ENCODE data around the gene MTCH1.

The MTCH1 gene

GRCh38 chr6:37022135-37022863 is 36.3 kb upstream of the MTCH1 start:
- DNase-seq = no peak
- TF ChIP-seq GATA1 (IDR thresholded peaks at IDR 0.05; ENCODE audit: low read depth, low read length) (no peak), POLR2A (IDR thresholded peaks at IDR 0.05; ENCODE audit: low read length) (no peak)

- TF ChIP-seq GATA1 (IDR thresholded peaks at IDR 0.05; ENCODE audit: low read depth, low read length) = no peak
- TF ChIP-seq POLR2A (IDR thresholded peaks at IDR 0.05; ENCODE audit: low read length) = no peak
These were observed 35.5 kb upstream of the MTCH1 start for GRCh38 chr6:37021356-37022129.

GRCh38 chr6:37020812-37021211 is 34.8 kb upstream of the MTCH1 start:
- no peak for DNase-seq
- TF ChIP-seq GATA1 (IDR thresholded peaks at IDR 0.05; ENCODE audit: low read depth, low read length) = no peak
- TF ChIP-seq POLR2A (IDR thresholded peaks at IDR 0.05; ENCODE audit: low read length) = no peak

More at GRCh38 chr6:37021356-37022129, 35.5 kb upstream of the MTCH1 start:
- peak; percentile 70 to 77 for DNase-seq

DNA sequence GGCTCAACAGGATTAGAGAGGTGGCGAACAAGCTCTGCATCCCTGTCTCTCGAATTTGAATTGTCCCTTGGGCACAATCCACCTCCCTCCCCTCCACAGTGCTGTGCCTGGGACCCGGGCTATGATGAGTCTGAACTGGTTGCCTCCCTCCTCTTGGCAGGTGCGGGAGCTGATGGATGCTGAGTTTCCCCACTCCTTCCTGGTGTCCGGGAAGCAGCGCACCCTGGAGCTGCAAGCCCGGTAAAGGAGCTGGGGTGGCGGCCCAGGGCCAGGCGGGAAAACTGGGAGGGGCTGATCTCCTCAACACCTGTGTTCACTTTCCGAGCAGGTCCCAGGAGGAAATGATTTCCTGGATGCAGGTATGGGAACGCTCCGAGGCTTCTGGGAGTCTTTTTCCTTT is 34.4 kb upstream of the MTCH1 start:
- TF ChIP-seq GATA1 (IDR thresholded peaks at IDR 0.05; ENCODE audit: low read depth, low read length) (no peak), POLR2A (IDR thresholded peaks at IDR 0.05; ENCODE audit: low read length) (no peak)
- no peak for DNase-seq

GRCh38 chr6:37019065-37019450 is 33.1 kb upstream of the MTCH1 start:
- peak in 1 of 2 experiments; percentile 52 for DNase-seq
- no peak for TF ChIP-seq POLR2A (IDR thresholded peaks at IDR 0.05; ENCODE audit: low read length)
- TF ChIP-seq GATA1 (IDR thresholded peaks at IDR 0.05; ENCODE audit: low read depth, low read length) = no peak

GRCh38 chr6:37018198-37019064 is 32.4 kb upstream of the MTCH1 start:
- TF ChIP-seq POLR2A (IDR thresholded peaks at IDR 0.05; ENCODE audit: low read length) = no peak
- TF ChIP-seq GATA1 (IDR thresholded peaks at IDR 0.05; ENCODE audit: low read depth, low read length) = no peak
- peak; percentile 90 to 93 for DNase-seq

DNA sequence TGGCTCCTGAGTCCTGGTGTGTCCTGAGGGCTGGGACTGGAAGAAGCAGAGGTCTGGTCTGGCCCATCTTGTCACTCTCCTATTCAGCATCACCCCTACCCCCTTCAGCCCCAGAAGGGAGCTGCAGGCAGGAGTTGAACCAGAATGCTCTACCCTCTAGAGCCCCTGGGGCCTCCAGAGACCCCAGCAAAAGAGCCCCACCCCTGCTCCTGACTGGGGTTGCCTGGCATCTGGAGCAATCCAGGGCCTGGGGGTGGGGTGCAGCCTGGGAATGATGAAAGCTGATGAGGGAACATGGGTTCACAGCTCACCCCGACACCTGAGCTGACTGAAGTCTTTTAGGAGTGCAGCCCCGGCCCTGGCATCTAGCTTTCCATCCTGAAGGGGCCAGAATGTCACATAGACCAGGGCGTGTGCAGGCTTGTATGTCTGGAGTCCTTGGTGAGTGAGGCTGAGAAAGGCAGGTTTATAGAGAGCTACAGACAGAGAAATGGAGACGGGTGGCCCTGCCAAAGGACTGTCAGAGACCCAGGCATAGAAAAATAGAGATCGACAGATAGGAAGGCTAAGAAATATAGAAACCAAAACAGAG is 31.7 kb upstream of the MTCH1 start:
- DNase-seq = no peak

GRCh38 chr6:37016995-37017394 is 31.0 kb upstream of the MTCH1 start:
- DNase-seq = no peak
- TF ChIP-seq POLR2A (IDR thresholded peaks at IDR 0.05; ENCODE audit: low read length) = no peak
- no peak for TF ChIP-seq GATA1 (IDR thresholded peaks at IDR 0.05; ENCODE audit: low read depth, low read length)

More for the DNA sequence above, 31.7 kb upstream of the MTCH1 start:
- TF ChIP-seq GATA1 (IDR thresholded peaks at IDR 0.05; ENCODE audit: low read depth, low read length) (no peak), POLR2A (IDR thresholded peaks at IDR 0.05; ENCODE audit: low read length) (no peak)

DNA sequence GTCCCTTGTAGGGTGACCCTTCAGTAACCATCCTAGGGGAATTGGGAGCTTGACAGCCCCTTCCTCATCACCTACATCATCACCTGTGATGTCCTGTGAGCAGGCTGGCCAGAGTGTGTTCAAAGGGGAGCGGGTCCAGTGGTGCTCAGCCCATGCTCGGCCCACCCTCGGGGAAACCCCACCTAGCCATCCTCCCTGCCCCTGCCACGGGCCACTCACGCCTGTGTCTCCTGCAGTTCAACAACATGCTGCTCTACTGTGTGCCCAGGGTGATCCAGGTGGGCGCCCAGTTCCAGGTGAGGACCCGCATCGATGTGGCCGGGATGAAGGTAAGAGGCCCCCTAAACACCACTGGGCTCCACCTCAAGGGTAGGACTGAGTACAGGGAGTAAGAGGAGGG is 29.5 kb upstream of the MTCH1 start:
- TF ChIP-seq GATA1 (IDR thresholded peaks at IDR 0.05; ENCODE audit: low read depth, low read length) = no peak
- TF ChIP-seq POLR2A (IDR thresholded peaks at IDR 0.05; ENCODE audit: low read length) = no peak
- DNase-seq = no peak

DNA sequence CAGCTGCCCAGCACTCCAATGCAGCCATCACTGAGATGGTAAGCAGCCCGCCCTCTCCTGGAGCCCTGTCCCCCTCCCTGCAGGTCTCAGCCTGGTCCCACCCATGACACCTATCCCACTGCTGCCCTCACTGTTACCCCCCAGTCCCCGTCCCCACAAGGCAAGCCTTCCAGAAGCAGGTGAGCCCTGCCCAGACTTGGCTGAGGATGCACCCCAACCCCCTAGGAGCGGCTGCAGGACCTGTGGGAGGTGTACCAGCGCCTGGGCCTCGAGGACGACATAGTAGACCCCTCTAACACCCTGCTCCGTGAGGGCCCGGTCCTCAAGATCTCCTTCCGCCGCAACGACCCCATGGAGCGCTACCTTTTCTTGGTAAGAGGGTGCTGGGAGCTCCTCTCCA is 28.7 kb upstream of the MTCH1 start:
- TF ChIP-seq GATA1 (IDR thresholded peaks at IDR 0.05; ENCODE audit: low read depth, low read length) = no peak
- TF ChIP-seq POLR2A (IDR thresholded peaks at IDR 0.05; ENCODE audit: low read length) = no peak
- no peak for DNase-seq

DNA sequence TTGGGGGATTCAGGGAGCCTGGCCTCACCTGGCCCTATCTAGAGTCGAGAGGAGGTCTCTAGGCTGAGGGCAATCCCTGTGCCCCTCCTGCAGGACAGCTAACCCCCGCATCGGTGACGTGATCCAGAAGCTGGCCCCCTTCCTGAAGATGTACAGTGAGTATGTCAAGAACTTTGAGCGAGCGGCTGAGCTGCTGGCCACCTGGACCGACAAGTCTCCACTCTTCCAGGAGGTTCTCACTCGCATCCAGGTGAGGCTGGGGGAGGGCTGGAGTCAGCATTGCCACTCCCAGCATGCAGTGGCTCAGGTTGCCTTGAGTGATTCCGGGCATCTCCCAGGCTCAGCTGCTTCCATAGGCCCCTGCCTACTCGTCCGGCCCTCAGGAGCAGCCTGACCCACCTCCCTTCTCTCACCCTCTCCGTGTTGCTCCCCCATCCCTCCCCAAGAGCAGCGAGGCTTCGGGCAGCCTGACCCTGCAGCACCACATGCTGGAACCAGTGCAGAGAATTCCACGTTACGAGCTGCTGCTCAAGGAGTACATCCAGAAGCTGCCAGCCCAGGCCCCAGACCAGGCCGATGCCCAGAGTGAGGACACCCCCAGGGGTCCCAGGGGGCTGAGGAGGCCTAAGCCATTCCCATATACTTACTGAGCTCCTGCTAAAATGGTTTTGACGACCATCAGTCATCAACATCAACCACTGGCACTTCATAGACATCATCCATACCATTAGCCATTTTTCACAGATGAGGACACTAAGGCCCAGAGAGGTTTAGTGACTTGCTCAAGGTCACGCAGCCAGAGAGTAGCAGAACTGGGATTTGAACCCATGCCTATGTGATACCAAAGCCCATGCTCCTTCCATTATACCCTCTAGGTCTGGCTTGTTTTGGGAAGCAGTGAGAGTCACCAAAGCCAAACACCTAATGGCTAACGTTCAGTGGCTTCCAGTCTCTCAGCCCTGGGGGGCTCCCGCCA is 27.8 kb upstream of the MTCH1 start:
- no peak for DNase-seq
- TF ChIP-seq GATA1 (IDR thresholded peaks at IDR 0.05; ENCODE audit: low read depth, low read length) (no peak), POLR2A (IDR thresholded peaks at IDR 0.05; ENCODE audit: low read length) (no peak)

DNA sequence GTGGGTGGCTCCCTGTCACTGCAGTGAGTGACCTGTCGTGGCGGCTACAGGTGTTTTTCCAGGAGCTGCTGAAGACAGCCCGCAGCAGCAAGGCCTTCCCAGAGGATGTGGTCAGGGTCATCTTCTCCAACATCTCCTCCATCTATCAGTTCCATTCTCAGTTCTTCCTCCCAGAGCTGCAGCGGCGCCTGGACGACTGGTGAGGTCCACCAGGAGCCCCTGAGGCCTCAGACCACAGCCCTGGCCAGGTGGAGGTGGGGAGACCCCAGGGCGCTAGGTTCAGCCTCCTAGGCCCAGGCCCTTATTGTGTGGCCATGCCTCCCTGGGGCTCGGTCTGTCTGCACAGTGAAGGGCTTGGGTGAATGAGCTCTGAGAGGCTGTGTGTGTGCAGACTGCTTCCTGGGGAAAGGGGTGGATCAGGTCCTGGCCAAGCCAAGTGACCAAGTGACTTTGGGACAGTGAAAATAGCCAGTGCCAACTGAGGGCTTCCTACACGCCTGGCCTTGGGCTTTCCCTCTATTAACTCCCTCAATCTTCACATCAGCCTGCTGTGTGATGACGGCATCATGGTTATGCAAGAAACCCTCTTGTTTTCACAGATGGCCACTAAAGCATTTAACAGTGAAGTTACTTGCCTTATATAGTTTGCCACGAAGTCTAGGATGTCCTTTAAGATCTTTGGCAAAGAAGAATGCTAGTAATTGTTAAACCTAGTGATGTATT is 25.8 kb upstream of the MTCH1 start:
- DNase-seq = no peak
- TF ChIP-seq POLR2A (IDR thresholded peaks at IDR 0.05; ENCODE audit: low read length) (no peak), GATA1 (IDR thresholded peaks at IDR 0.05; ENCODE audit: low read depth, low read length) (no peak)
